ENCODE results near the gene KLHDC10.
"Not testable (repeated sequence)": the region's sequence is repeated elsewhere in the genome, so short reads cannot be mapped to it uniquely, and the experiment has no call there.

The KLHDC10 gene

GRCh38 chr7:130113887-130114286, 43.6 kb downstream of the KLHDC10 start:
- no peak for FAIRE-seq
- no peak for DNase-seq (ENCODE audit: low spot score)

DNA sequence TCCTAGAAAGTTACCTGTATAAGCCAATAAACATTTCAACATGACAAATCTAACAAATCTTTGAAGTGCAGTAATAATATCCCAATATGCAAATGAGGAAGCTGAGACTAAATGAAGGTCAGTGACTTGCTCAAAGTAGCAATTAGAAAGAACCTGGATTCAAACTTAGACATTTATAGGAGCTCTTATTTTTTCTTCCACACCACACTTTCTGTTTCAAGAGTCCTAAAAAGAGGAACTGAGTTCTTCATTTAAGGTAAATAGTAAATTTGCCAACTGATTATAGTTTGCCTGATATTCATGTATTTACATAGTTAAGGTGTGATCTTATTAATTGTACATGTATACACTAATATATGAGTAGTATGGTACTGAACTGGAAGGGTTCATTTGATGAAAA, 44.0 kb downstream of the KLHDC10 start:
- DNase-seq (ENCODE audit: low spot score) (no peak), FAIRE-seq (no peak)

- no peak for FAIRE-seq
Observed at GRCh38 chr7:130114776-130115175, 44.4 kb downstream of the KLHDC10 start.

GRCh38 chr7:130118294-130118693, 48.0 kb downstream of the KLHDC10 start:
- DNase-seq (ENCODE audit: low spot score) (no peak), FAIRE-seq (no peak)

More at GRCh38 chr7:130114776-130115175, 44.4 kb downstream of the KLHDC10 start:
- DNase-seq (ENCODE audit: low spot score): no peak

- DNase-seq (ENCODE audit: low spot score) (no peak), FAIRE-seq (no peak)
Observed at GRCh38 chr7:130118801-130119200, 48.5 kb downstream of the KLHDC10 start.

- DNase-seq (ENCODE audit: low spot score) (no peak), FAIRE-seq (no peak)
Observed at GRCh38 chr7:130123501-130123900, 53.2 kb downstream of the KLHDC10 start.

- FAIRE-seq (no peak), DNase-seq (ENCODE audit: low spot score) (no peak)
Observed at GRCh38 chr7:130124711-130125110, 54.4 kb downstream of the KLHDC10 start.

- not testable (repeated sequence) for FAIRE-seq; DNase-seq (ENCODE audit: low spot score)
Observed at GRCh38 chr7:130126840-130127239, 56.5 kb downstream of the KLHDC10 start.

- no peak for FAIRE-seq
- DNase-seq (ENCODE audit: low spot score): no peak
Observed at GRCh38 chr7:130127404-130127803, 57.1 kb downstream of the KLHDC10 start.

- FAIRE-seq (no peak), DNase-seq (ENCODE audit: low spot score) (no peak)
Observed at GRCh38 chr7:130127821-130128317, 57.5 kb downstream of the KLHDC10 start.

- FAIRE-seq (no peak), DNase-seq (ENCODE audit: low spot score) (no peak)
Observed at GRCh38 chr7:130129011-130129411, 58.7 kb downstream of the KLHDC10 start.

GRCh38 chr7:130131191-130131834, 61.0 kb downstream of the KLHDC10 start:
- no peak for DNase-seq (ENCODE audit: low spot score)
- FAIRE-seq: no peak

GRCh38 chr7:130131964-130132875, 61.9 kb downstream of the KLHDC10 start:
- DNase-seq (ENCODE audit: low spot score) (no peak), FAIRE-seq (no peak)

DNA sequence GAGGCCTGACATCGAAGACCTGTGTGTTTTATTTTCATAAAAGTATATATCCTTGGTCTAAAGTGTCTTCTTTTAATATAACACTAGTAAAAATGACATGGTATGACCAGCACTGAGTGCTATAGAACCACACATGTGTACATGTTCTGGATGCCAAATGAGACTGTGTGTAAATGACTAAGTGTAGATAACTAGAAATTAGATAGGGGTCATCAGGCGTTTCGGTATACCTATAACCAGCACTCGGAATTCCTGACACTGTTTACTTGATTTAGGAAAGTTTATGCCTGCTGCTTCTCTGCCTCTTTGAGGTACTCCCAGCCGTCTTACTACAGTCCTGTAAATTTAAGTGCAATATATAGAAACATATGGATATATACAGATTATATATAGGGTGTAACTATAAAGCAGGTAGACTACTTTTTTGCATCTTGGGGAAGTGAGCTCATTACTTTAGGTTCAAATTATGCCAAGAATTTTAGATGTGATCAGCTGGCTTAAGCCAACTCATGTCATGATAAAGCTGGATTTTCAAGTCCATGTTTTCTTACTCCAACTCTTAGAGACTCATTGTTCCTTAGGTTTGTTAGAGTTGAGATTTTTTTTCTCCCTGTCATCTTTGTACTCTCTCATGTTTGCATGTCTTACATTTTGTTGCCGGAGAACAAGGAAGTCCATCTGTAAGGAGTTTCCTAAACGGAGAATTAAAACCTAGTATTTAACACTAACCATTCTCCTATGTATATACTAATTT, 62.9 kb downstream of the KLHDC10 start:
- FAIRE-seq (no peak), DNase-seq (ENCODE audit: low spot score) (no peak)

DNA sequence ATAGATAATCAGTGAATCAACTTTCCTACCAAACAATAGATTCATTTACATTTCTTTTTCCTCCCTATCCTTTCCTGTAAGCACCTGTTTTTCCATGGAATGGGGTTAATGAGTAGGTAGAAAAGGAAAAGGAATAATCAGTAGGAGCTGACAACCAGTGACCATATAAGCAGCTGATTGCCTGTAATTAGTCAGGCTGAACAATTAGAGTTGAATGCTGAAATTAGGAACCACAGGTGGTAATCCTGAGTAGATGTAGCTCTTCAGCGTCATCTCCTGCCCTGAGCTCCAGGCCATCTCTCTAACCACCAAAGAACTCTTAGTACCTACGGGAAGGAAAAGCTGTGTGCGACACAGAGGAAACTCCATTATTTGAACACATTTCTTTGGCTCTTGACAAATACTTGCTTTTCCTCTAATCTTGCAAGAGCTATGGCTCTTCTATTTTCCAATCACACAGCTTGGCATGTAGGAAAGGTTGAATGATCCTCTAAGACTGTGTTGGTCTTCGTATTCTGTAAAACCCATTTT, 63.8 kb downstream of the KLHDC10 start:
- FAIRE-seq (no peak), DNase-seq (ENCODE audit: low spot score) (no peak)

DNA sequence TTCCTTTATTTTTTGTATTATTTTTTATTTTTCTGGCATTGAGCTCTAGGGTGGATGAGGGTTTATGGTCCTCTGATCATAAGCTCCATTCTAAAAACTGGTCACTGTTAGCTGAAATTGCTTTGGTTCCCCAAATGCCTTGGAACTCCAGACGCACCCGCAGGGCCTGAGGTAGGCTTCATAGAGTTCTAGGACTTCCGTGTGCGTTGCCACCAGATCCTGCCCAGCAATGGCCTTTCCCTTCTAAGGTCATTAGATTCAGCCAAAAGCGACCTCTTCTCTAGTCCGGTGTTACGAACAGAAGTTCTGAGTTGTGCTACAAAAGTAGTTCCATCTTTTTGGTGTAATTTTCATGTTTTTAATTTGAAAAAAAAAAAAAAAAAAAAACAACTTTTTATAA, 64.4 kb downstream of the KLHDC10 start:
- no peak for FAIRE-seq
- no peak for DNase-seq (ENCODE audit: low spot score)

DNA sequence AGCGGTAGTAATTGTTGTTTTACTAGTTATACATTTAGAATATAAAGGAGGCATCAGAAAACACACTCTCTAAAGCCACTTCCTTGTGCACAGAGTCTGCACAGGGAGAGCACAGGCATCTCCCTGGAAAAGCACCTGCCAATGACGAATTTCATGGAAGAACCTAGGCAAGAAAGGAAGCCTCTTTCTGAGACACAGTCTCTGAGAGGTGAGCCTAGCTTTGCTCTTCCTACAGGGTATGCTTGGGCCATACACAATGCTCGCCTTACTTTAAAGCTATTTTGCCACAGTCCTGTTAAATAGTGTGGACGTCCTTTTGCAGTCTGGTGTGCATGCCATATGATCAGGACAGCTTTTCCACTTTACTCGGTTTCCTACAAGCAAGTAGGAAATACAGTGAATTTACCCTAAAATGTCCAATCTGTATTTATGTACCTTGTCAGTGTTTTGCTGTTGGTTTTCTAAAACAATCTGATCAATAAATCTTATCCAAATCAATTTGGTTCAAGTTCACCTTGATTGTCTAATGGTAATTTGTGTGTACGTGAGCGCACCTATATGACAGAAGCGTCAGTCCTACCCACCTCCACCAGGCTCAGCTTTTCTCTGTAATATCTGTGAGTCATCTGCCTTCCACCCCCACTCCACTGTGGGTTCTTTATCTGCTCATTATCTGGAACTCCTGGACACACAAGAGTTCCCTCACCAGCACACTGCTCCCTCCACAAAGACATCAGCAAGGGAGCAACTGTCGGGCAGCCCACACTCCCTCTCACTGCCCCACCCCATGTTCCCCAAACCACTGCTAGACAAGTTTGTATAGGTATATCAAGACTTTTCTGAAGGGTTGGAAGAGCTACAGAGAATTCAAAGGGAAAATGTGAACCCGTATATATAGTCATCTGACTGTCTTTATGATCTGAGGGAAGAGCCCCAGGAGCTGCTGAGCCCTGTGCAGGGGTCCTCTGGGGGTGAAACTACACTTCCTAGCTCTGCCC, 65.2 kb downstream of the KLHDC10 start:
- FAIRE-seq (no peak), DNase-seq (ENCODE audit: low spot score) (no peak)

- no peak for DNase-seq (ENCODE audit: low spot score)
- no peak for FAIRE-seq
Observed at GRCh38 chr7:130136579-130137167, 66.3 kb downstream of the KLHDC10 start.

DNA sequence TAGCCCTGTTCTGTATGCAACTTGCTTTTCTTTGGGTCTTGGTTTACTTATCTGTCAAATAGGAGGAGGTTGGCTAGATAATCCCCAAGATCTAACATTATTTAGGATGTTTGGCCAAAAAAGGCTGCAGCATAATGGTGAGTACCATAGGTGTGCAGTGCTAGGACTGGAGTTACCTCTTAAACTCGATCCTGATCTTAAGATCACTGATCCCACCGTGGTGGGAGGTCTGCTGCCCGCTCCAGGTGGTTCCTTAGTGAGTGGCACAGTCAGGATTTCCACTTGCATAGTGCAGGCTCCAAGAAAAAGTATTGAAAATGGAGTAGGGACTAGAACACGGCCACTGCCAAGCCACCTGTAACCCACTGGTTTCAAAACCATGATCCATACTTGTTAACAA, 66.9 kb downstream of the KLHDC10 start:
- no peak for FAIRE-seq
- no peak for DNase-seq (ENCODE audit: low spot score)
